Fibroblast of lung (primary cell): Measurements from ENCODE around the gene CTSZ.

ENCODE experiments used
- CTCF ChIP-seq, 2 donors: IDR thresholded peaks in 1 of 2; conservative IDR thresholded peaks in 1 of 2; 1 replicate in 1 of 2; 2 replicates in 1 of 2; pipeline ENCODE4 v1.5.1; 2011 to 2012; ENCODE audit warnings: low read length in 2 of 2, control low read depth in 1 of 2, inconsistent platforms in 1 of 2, low read depth in 1 of 2, mild to moderate bottlenecking in 1 of 2
- EZH2 ChIP-seq: IDR thresholded peaks from 2 replicates; pipeline ENCODE4 v1.5.1; 2012; ENCODE audit warnings: low read length, control low read depth, mild to moderate bottlenecking; ENCODE audit errors: missing control alignments

DNA sequence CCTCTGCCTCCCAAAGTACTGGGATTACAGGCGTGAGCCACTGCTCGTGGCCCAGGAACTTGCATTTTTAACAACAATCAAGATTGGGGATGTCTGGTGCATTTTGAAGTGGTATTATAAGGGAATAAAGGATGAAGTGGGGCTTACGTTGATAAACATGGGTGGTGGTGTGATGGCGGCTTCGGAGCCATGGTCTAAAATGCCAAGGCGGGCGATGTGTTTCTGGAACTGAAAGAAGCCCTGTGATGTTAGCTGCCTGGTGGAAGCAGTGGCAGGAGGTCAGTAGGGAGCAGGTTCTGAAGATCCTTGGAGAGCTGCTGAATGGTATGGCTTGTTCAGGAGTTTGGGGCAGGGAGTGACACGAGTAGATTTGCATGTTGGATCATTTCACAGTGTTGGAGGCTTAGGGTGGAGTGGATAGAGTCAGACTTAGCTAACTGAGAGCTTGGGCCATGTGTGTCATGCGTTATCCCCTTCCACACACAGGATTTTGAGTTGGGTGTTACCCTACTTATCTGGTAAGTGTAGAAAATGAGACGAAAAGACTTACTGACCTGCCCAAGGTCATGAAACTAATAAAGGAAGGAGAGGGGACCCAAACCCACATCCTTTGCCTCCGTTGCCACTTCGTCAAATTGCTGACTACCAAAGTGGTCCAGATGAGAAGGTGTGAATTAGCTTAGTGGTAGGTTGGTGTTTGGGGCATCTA is 24.5 kb downstream of the CTSZ start:
- TF ChIP-seq CTCF (conservative IDR thresholded peaks at IDR 0.05 in 1 of 2, IDR thresholded peaks at IDR 0.05 in 1 of 2; ENCODE audit: low read depth in 1 of 2, low read length in 2 of 2): no peak
- no peak for TF ChIP-seq EZH2
